ENCODE results near the gene ING2.

The ING2 gene

GRCh38 chr4:183503497-183504063 is 1.3 kb upstream of the ING2 start:
- no peak for DNase-seq

- DNase-seq, result peak; percentile 99
These were observed 561 bp upstream of the ING2 start for GRCh38 chr4:183504064-183504929.

- DNase-seq, result peak; percentile 95
These were observed 942 bp downstream of the ING2 start for GRCh38 chr4:183505611-183506388.

DNA sequence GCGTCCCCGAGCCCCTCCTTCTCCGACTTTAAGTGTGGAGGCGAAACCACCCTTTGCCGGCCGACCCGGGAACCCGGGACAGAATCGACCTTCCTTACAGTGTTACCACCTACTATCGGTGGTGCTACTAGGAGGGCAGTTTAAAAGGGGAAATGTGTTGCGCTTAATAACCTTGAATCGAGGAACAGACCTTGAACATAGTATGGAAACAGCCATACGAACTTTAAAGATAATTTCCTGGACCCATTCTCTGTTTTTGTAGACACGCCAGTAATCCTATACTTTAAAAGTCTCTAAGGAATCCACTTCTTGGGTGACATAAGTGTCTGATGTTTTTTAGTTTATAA is 1.5 kb downstream of the ING2 start:
- DNase-seq, result no peak

DNA sequence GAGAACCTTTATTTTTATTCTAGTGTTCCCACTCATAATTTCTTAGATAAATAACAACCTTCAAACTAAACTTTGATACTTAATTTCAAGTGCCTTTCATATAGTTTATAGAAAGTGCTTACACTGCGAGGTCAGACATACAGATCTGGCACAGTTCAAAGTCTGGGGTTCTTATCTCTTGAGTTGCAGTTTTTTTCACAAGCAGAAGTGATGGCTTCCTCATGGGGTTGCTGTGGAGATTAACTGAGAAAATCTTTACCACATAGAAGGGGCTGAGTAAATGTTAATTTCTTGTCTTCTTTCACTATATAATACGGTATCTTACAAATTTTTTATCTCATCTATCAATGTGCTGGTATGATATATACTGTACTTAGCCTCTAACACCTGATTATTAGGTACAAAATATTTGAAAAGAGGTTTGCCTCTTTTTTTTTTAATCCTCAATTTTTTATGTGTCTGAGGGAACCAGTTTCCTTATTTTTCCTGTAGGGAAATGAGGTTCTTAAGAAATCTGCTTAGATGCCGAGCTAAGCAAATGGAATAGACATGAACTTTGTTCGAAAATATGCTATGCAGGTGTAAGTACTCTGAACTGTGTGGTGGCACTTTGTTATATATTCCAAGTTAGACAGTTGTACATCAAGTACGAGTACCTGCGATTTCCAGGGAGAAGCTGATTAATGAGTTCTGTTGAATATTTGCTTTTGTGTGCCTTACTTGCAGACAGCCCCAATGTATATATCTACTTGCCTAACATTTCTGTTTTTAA is 3.3 kb downstream of the ING2 start:
- peak; percentile 91 for DNase-seq

DNA sequence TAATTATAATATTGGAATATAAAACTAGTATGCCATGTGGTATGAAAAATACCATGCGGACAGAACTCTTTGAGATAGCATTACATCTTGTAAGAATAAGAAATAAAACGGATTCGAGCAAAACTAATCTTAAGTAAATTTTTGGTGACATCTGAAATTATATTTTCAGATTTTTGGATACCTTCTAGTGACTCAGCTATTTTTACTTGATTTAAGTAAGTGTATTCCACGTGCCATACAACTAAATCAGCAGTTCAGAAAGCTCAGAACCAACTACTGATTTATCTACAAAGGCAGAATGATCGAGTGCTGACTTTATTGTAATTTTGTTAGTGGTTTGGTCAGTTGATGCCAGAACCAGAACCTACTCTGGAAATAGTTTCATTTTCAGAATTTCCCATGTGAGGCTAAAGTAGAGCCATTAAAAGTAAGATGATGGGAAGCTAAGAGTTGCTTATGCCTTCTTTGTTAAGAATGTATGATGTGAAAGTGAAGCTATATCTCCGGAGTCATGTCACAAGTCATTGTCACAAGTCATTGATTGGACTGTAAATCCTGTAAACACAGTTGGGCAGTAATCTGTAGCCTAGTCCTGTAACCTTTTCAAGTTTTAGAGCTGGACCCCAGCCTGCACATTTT is 4.0 kb downstream of the ING2 start:
- DNase-seq, result no peak

DNA sequence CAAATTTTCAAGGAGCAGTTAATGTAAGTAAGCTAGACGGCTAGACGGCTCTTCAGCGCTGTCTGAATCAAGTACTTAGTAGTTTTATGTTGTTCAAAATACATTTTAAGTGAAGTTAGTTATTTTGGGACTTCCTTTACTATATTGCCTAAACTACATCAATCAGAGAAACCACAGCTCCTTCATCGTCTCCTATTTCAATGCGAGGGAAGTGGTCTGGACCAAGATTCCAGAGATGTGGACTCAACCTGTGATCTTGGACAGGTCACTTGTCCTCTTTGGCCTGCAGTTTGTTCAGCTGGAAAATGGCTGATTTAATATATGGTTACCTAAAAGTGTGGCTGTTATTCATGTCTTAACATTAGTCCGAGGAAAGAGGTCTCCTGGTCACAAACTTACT is 10.6 kb downstream of the ING2 start:
- DNase-seq, result no peak

DNA sequence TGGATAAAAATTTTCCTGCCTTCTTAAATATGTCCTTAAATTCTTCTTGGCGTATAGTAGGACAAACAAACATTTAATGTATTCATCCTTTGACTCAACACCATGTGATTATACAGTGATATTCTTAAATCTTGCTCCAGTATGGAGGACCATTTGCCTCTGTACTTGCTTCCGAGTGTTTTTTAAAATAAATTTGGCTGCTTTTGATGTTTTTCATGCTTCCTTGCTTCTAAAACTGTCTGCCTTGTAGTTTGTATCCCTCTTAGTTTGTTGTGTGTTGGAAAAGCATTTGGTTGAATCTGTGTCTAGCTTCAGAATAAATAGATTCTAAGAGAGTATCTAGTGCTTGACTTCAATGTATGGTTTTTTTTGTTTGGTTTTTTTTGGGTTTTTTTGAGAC is 12.3 kb downstream of the ING2 start:
- no peak for DNase-seq

- DNase-seq, result no peak
These were observed 12.9 kb downstream of the ING2 start for GRCh38 chr4:183517781-183518180.

GRCh38 chr4:183522821-183523220 is 18.0 kb downstream of the ING2 start:
- no peak for DNase-seq

- DNase-seq, result no peak
These were observed 22.5 kb downstream of the ING2 start for GRCh38 chr4:183527326-183527725.

- no peak for DNase-seq
These were observed 28.0 kb downstream of the ING2 start for GRCh38 chr4:183532821-183533220.

DNA sequence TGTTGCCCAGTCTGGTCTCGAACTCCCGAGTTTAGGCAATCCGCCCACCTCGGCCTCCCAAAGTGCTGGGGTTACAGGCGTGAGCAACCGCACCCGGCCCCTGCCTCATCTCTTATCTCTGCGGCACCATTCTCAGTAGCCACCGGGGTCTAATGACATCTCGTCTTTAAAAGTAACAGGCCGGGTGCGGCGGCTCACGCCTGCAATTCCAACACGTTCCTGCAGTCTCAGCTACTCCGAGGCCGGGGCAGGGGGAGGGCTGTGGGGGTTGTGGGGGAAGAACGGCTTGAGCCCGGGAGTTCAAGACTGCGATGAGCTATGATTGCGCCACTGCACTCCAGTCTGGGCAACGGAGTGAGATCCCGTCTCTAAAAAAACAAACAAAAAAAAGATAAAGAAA is 28.8 kb downstream of the ING2 start:
- peak; percentile 40 for DNase-seq

GRCh38 chr4:183540410-183541009 is 35.7 kb downstream of the ING2 start:
- DNase-seq, result no peak

DNA sequence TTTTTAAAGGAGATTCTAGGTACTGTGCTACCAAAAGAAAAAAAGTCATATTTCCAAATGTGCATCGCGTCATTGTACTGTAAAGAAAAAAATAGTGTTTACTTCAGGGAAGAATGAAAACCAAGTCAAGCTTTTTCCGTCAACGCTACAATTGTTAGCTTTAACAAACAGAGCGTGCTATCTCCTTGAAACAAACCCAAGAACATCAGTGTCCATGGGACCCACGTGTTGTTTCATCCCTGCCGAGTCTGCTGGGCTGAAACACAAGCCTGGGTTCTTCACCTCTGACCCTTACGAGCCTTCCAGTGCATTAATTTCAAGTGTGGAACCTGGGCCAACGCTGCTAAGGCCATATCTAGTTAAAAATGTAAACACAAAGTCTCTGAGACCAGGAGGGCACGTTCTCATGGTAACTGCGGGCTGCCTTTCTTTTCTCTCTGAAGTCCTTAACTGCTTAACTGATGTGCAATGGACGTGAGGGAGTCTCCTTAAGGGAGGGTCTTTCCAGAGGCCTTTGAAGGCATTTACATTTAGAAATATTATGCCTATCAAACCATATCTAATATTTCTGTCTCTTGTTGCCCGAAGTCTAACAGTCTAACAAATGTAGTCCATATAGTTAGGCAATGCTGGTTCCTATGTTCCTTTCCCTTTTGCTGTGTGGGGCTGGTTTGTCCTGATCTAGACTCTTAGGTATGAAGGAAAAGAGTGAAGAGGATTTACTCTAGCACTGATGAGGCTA is 36.3 kb downstream of the ING2 start:
- no peak for DNase-seq

DNA sequence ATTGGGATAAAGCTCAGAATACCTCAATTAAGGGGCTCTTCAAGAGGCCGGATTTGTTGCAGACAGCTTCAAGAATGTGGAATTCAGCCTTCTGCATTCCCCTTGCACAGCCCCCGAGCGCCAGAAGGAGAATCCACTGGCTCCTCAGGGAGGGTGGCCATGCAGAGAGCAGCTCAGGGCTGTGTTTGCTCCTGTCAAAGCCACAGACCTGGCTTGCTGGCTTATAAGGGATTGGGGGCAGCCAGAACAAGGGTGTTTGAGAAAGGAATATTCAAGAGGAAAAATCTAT is 36.8 kb downstream of the ING2 start:
- DNase-seq, result no peak

DNA sequence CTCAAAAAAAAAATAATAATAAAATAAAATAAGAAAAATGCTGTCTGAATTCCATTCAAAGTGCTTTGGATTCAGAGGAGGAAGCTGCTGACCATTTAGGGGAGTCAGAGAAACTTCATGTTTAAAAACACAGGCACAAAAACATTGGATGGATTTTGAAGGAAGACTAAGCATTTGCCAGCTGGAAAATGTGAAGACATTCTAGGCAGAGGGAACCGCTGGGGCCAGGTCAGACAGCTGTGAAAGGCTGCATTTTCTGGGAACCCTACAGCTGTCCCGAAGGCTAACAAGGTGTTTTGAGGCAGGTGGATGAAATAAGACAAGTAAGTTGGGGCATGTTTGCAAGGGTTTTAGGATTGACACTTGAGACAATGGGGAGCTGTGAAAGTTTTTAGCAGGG is 38.6 kb downstream of the ING2 start:
- DNase-seq, result no peak

- DNase-seq, result no peak
These were observed 39.3 kb downstream of the ING2 start for GRCh38 chr4:183544109-183544508.

DNA sequence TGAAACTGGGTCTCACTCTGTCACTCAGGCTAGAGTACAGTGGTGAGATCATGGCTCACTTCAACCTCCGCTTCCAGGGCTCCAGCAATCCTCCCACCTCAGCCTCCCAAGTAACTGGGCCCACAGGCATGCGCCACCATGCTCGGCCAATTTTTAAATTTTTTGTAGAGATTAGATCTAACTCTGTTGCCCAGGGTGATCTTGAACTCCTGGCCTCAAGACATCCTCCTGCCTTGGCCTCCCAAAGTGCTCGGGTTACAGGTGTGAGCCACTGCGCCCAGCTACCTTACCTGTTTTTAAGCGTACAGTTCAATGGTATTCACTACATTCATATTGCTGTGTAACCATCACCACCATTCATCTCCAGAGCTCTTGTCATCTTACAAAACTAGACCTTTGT is 41.5 kb downstream of the ING2 start:
- no peak for DNase-seq

- DNase-seq, result no peak
These were observed 43.4 kb downstream of the ING2 start for GRCh38 chr4:183548306-183548705.

DNA sequence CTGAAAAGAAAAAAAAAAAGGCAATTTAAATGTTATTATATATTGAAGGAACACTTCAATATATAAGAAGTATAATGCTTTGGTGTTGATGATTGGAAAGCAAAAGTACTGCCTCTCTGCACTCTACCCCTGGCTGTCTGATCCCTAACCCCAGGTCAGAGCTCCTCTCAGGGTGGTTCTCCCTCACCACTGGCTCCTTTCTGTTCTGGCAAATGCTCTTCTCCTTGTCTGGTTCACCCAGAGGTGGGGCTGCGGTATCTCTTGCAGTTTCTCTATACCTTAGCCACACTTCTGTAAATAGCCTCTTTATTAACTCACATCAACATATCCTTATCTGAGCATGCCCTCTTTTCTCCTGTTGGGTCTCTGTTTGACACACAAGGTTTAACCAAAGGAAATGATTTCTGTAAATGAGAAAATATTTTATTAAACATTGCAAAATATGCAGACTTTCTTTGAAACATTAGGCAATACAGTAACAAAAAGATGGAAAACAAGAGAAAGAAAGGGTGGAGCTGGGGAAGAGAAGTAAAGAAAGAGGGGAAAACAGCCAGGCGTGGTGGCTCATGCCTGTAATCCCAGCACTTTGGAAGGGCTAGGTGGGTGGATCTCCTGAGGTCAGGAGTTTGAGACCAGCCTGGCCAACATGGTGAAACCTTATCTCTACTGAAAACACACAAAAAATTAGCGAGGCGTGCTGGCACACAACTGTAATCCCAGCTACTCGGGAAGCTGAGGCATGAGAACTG is 45.7 kb downstream of the ING2 start:
- DNase-seq, result no peak

Data from hematopoietic multipotent progenitor cell treated with erythropoietin and hydrocortisone succinate and interleukin-3 and kit ligand, for 4 days (in vitro differentiated cells).